Measurements from ENCODE around the gene DPH7.

DNA sequence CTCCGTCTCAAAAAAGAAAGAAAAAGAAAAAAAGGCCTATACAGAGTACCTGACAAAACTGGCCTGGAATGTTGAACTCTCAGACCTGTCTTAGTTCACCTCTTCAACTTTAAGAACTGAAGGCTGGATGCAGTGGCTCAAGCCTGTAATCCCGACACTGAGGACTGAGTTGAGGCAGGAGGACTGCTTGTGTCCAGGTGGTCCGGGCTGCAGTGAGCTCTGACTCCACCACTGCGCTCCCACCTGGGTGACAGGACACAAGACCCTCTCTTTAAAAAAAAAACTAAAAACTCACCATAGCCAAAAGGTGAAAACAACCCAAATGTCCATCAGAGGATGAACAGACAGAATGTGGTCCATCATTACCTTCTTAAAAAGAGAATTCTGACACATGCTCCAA lies 20.6 kb downstream of the DPH7 start:
- TF ChIP-seq, protein P1, sequence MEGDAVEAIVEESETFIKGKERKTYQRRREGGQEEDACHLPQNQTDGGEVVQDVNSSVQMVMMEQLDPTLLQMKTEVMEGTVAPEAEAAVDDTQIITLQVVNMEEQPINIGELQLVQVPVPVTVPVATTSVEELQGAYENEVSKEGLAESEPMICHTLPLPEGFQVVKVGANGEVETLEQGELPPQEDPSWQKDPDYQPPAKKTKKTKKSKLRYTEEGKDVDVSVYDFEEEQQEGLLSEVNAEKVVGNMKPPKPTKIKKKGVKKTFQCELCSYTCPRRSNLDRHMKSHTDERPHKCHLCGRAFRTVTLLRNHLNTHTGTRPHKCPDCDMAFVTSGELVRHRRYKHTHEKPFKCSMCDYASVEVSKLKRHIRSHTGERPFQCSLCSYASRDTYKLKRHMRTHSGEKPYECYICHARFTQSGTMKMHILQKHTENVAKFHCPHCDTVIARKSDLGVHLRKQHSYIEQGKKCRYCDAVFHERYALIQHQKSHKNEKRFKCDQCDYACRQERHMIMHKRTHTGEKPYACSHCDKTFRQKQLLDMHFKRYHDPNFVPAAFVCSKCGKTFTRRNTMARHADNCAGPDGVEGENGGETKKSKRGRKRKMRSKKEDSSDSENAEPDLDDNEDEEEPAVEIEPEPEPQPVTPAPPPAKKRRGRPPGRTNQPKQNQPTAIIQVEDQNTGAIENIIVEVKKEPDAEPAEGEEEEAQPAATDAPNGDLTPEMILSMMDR (IDR thresholded peaks at IDR 0.05; ENCODE audit: low read depth, low read length), result no peak
- TF ChIP-seq POLR2A (IDR thresholded peaks at IDR 0.05; ENCODE audit: extremely low read depth, insufficient read length) (no peak), MYC (IDR thresholded peaks at IDR 0.05; ENCODE audit: low read depth, low read length) (no peak)
- TF ChIP-seq, protein P2, sequence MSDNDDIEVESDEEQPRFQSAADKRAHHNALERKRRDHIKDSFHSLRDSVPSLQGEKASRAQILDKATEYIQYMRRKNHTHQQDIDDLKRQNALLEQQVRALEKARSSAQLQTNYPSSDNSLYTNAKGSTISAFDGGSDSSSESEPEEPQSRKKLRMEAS (IDR thresholded peaks at IDR 0.05; ENCODE audit: low read depth, low read length), result no peak
